ENCODE results near the gene TTC17.
A peak's percentile ranks its signal among the peaks of the same experiment; 100 is the strongest.

TTC17 gene

GRCh38 chr11:43376594-43376993, 17.9 kb downstream of the TTC17 start:
- peak; percentile 16 for DNase-seq (ENCODE audit: low read depth)
- TF ChIP-seq MAX (IDR thresholded peaks at IDR 0.05; ENCODE audit: low read depth, low read length): no peak
- no peak overlapping the region for H3K4me3 ChIP-seq (ENCODE audit: low read depth, low read length)

- no peak for TF ChIP-seq POLR2A (IDR thresholded peaks at IDR 0.05; ENCODE audit: extremely low read depth, insufficient read length)
- no peak for TF ChIP-seq CTCF (IDR thresholded peaks at IDR 0.05; ENCODE audit: low read depth, low read length)
- TF ChIP-seq MAX (IDR thresholded peaks at IDR 0.05; ENCODE audit: low read depth, low read length): no peak
- TF ChIP-seq MYC (IDR thresholded peaks at IDR 0.05; ENCODE audit: low read depth, low read length): no peak
- no peak overlapping the region for H3K4me3 ChIP-seq (ENCODE audit: low read depth, low read length)
- no peak for DNase-seq (ENCODE audit: low read depth)
Observed at GRCh38 chr11:43377389-43377788, 18.7 kb downstream of the TTC17 start.

GRCh38 chr11:43378897-43379296, 20.2 kb downstream of the TTC17 start:
- no peak for DNase-seq (ENCODE audit: low read depth)
- TF ChIP-seq POLR2A (IDR thresholded peaks at IDR 0.05; ENCODE audit: extremely low read depth, insufficient read length) (no peak), MYC (IDR thresholded peaks at IDR 0.05; ENCODE audit: low read depth, low read length) (no peak), CTCF (IDR thresholded peaks at IDR 0.05; ENCODE audit: low read depth, low read length) (no peak), MAX (IDR thresholded peaks at IDR 0.05; ENCODE audit: low read depth, low read length) (no peak)
- H3K4me3 ChIP-seq (ENCODE audit: low read depth, low read length): no peak overlapping the region

- no peak for DNase-seq (ENCODE audit: low read depth)
Observed at GRCh38 chr11:43381802-43382201, 23.1 kb downstream of the TTC17 start.

GRCh38 chr11:43382614-43383013, 23.9 kb downstream of the TTC17 start:
- DNase-seq (ENCODE audit: low read depth): no peak
- no peak overlapping the region for H3K4me3 ChIP-seq (ENCODE audit: low read depth, low read length)
- TF ChIP-seq MAX (IDR thresholded peaks at IDR 0.05; ENCODE audit: low read depth, low read length): no peak
- TF ChIP-seq POLR2A (IDR thresholded peaks at IDR 0.05; ENCODE audit: extremely low read depth, insufficient read length): no peak
- no peak for TF ChIP-seq MYC (IDR thresholded peaks at IDR 0.05; ENCODE audit: low read depth, low read length)
- TF ChIP-seq CTCF (IDR thresholded peaks at IDR 0.05; ENCODE audit: low read depth, low read length): no peak

More at GRCh38 chr11:43381802-43382201, 23.1 kb downstream of the TTC17 start:
- H3K4me3 ChIP-seq (ENCODE audit: low read depth, low read length): no peak overlapping the region
- TF ChIP-seq CTCF (IDR thresholded peaks at IDR 0.05; ENCODE audit: low read depth, low read length) (no peak), POLR2A (IDR thresholded peaks at IDR 0.05; ENCODE audit: extremely low read depth, insufficient read length) (no peak), MAX (IDR thresholded peaks at IDR 0.05; ENCODE audit: low read depth, low read length) (no peak), MYC (IDR thresholded peaks at IDR 0.05; ENCODE audit: low read depth, low read length) (no peak)

GRCh38 chr11:43384393-43384792, 25.7 kb downstream of the TTC17 start:
- no peak for DNase-seq (ENCODE audit: low read depth)
- no peak for TF ChIP-seq MAX (IDR thresholded peaks at IDR 0.05; ENCODE audit: low read depth, low read length)
- no peak for TF ChIP-seq CTCF (IDR thresholded peaks at IDR 0.05; ENCODE audit: low read depth, low read length)
- no peak for TF ChIP-seq MYC (IDR thresholded peaks at IDR 0.05; ENCODE audit: low read depth, low read length)
- no peak overlapping the region for H3K4me3 ChIP-seq (ENCODE audit: low read depth, low read length)

All from NB4 (cell line).